Superior temporal gyrus (tissue), 1 donor: ENCODE results near the gene GSE1.

Source experiments
- DNase-seq: peaks from one replicate; pipeline ENCODE4 v3.0.0-alpha.2; 2016; ENCODE audit errors: extremely low spot score

GSE1 gene

GRCh38 chr16:85631802-85632393 lies 18.8 kb downstream of the GSE1 start:
- DNase-seq, result no peak

GRCh38 chr16:85632709-85633437 lies 19.8 kb downstream of the GSE1 start:
- DNase-seq, result no peak

- no peak for DNase-seq
Observed at GRCh38 chr16:85633438-85633743, 20.3 kb downstream of the GSE1 start.

- no peak for DNase-seq
Observed at GRCh38 chr16:85633888-85634287, 20.8 kb downstream of the GSE1 start.

GRCh38 chr16:85634747-85635544 lies 21.8 kb downstream of the GSE1 start:
- no peak for DNase-seq

- DNase-seq, result no peak
Observed at GRCh38 chr16:85635545-85636140, 22.5 kb downstream of the GSE1 start.

- DNase-seq, result no peak
Observed at GRCh38 chr16:85636234-85636812, 23.2 kb downstream of the GSE1 start.

- no peak for DNase-seq
Observed at GRCh38 chr16:85637061-85637807, 24.1 kb downstream of the GSE1 start.

GRCh38 chr16:85637808-85638647 lies 24.9 kb downstream of the GSE1 start:
- DNase-seq, result no peak

- DNase-seq, result no peak
Observed at GRCh38 chr16:85638695-85639409, 25.7 kb downstream of the GSE1 start.

- DNase-seq, result peak; percentile 32
Observed at GRCh38 chr16:85639529-85640253, 26.6 kb downstream of the GSE1 start.

- DNase-seq, result no peak
Observed at GRCh38 chr16:85640254-85640558, 27.1 kb downstream of the GSE1 start.

GRCh38 chr16:85640585-85640984 lies 27.5 kb downstream of the GSE1 start:
- no peak for DNase-seq

GRCh38 chr16:85641305-85641704 lies 28.2 kb downstream of the GSE1 start:
- DNase-seq, result no peak

- no peak for DNase-seq
Observed at GRCh38 chr16:85641776-85642176, 28.7 kb downstream of the GSE1 start.

- DNase-seq, result no peak
Observed at GRCh38 chr16:85642762-85643358, 29.7 kb downstream of the GSE1 start.

- DNase-seq, result no peak
Observed at GRCh38 chr16:85643631-85644030, 30.5 kb downstream of the GSE1 start.

- no peak for DNase-seq
Observed at GRCh38 chr16:85644093-85644712, 31.1 kb downstream of the GSE1 start.
